Loucy (cell line): ENCODE results near the gene INPP5K.

Experiments
- EZH2phosphoT487 ChIP-seq: fragments of 200-600 bp; IDR thresholded peaks from 2 replicates; pipeline ENCODE4 v1.6.1; 2018; ENCODE audit warnings: antibody characterized with exemption, mild to moderate bottlenecking, moderate library complexity, borderline replicate concordance
- TF ChIP-seq, protein P1 (sequence below): fragments of 200-600 bp; sonication (generic); conservative IDR thresholded peaks from 2 replicates; pipeline ENCODE4 v1.5.1; 2014; ENCODE audit warnings: mild to moderate bottlenecking, antibody characterized with exemption, low read length

DNA sequence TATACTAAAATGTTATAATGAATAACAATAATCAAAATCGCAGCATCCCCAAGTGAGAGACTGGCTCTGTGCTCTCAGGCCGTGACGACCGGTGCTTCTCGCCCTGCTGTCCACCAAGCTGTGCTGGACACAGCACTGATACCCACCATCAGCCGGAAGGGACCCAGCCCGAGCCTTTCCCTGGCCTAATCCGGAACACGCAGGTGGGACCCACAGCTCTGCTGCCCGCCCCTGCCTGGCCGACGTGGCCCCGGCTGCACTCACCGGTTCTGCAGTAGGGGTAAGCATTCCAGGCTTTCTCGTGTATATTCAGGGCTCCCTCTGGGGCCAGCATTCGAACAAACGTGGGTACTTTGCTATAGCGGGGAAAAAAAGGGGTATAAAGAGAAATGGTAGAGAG is 31.6 kb upstream of the INPP5K start:
- no peak for TF ChIP-seq EZH2phosphoT487
- TF ChIP-seq, protein P1, sequence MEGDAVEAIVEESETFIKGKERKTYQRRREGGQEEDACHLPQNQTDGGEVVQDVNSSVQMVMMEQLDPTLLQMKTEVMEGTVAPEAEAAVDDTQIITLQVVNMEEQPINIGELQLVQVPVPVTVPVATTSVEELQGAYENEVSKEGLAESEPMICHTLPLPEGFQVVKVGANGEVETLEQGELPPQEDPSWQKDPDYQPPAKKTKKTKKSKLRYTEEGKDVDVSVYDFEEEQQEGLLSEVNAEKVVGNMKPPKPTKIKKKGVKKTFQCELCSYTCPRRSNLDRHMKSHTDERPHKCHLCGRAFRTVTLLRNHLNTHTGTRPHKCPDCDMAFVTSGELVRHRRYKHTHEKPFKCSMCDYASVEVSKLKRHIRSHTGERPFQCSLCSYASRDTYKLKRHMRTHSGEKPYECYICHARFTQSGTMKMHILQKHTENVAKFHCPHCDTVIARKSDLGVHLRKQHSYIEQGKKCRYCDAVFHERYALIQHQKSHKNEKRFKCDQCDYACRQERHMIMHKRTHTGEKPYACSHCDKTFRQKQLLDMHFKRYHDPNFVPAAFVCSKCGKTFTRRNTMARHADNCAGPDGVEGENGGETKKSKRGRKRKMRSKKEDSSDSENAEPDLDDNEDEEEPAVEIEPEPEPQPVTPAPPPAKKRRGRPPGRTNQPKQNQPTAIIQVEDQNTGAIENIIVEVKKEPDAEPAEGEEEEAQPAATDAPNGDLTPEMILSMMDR, result no peak
